CD4-positive, alpha-beta T cell treated with Interleukin-6 for 4 hours (primary cell): ENCODE results near the gene PCDH15.

ENCODE experiments used
- DNase-seq: peaks from one replicate; pipeline ENCODE4 v3.0.0-alpha.2; 2020; ENCODE audit warnings: mixed read lengths

PCDH15 gene

GRCh38 chr10:54108961-54109360 is 692.1 kb downstream of the PCDH15 start:
- DNase-seq: no peak

DNA sequence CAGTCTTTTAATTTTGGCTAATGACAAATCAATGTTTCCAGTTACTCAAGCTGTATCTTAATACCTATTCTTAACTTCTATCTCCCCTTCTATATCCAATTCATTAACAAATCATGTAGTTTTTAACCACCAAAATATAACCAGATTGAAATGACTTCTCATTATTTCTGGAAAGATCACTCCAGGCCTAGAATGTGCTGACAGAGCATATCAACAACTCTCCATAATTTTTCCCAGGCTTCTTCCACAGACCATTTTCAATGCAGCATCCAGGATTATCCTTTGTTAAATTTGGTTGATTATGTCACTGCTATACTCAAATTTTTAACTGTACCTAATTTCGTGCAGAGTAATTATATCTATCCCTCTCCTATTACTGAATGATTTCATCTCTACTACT is 704.1 kb downstream of the PCDH15 start:
- no peak for DNase-seq

DNA sequence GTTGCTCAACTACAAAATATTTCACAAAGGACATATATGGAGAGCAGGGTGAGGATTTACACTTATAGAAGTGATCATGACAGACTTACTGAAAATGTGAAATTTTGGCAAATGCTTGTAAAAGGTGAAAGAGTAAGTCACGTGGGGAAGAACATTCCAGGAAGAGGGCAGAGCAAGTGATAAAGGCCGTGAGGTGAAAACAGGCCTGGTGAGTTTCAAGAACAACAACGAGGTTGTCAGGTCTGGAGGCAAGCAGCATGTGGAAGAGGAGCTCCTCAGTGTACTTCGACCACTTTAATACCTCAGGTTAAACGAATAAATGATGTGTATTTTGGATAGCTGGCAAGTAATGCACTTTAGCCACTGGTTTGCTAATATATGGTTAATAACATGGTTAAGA is 706.7 kb downstream of the PCDH15 start:
- DNase-seq: no peak

GRCh38 chr10:54091237-54091636 is 709.8 kb downstream of the PCDH15 start:
- no peak for DNase-seq

DNA sequence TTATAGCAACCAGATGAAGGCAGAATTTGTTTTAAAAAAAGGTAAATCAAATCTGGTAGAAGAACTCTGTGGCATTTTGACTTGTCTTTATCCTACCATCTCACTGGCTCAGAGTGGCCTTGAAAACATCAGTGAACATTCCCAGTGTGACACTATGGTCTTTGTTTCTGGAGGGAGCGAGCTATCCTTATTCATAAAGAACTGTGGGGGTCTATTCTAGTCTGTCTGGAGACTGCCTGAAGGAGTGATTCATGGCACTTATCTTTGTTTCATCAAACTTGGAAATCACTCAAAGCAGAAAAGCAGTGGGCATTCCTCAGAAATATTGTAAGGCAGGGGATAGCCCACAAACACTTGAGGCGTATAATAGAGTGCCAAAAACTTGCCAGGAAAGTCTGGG is 719.1 kb downstream of the PCDH15 start:
- no peak for DNase-seq

- DNase-seq: no peak
These were observed 733.7 kb downstream of the PCDH15 start for GRCh38 chr10:54067361-54067760.

GRCh38 chr10:54066646-54067045 is 734.4 kb downstream of the PCDH15 start:
- DNase-seq: no peak

DNA sequence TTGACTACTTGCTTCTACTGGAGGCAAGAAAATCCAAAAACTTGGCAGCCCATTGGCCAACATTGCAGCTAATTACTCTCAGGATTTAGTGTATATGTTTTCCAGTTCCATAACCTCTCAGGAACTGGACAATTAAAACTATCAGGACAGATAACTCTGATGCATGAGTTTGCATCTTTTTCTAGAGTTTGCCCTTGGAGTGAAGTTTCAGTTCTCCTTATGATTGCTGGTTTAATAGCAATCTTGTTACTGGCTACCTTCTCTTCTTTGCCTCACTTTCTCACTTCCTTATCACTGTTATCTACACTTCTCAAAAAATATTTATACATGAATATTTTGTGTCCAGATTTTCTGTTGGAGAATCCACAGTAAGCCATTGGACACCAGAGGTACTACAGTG is 735.9 kb downstream of the PCDH15 start:
- no peak for DNase-seq

GRCh38 chr10:54064215-54064614 is 736.8 kb downstream of the PCDH15 start:
- no peak for DNase-seq

GRCh38 chr10:54063514-54063913 is 737.5 kb downstream of the PCDH15 start:
- no peak for DNase-seq

GRCh38 chr10:54060572-54060971 is 740.5 kb downstream of the PCDH15 start:
- DNase-seq: no peak

GRCh38 chr10:54057357-54057756 is 743.7 kb downstream of the PCDH15 start:
- DNase-seq: no peak

GRCh38 chr10:54026340-54026739 is 774.7 kb downstream of the PCDH15 start:
- no peak for DNase-seq

GRCh38 chr10:54011117-54011516 is 789.9 kb downstream of the PCDH15 start:
- no peak for DNase-seq

GRCh38 chr10:54010337-54010933 is 790.6 kb downstream of the PCDH15 start:
- DNase-seq: no peak

DNA sequence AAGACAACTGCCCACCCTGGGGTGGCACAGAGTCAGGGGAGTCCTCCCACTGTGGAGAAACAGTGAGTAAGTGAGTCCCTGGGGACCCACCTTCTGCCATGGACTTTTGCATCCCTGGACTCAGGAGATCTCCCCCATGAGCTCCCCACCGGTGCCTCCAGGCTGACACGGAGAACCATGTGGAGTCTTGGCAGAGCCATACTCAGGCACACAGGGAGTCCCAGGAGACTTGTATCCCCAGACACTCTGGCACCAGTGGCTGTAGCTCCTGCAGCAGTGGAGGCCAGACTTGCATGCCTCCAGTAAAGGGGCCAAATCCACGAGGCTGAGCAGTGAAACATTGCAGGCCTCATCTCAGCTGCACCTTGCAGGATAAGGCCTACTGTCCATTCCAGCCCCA is 791.4 kb downstream of the PCDH15 start:
- no peak for DNase-seq

DNA sequence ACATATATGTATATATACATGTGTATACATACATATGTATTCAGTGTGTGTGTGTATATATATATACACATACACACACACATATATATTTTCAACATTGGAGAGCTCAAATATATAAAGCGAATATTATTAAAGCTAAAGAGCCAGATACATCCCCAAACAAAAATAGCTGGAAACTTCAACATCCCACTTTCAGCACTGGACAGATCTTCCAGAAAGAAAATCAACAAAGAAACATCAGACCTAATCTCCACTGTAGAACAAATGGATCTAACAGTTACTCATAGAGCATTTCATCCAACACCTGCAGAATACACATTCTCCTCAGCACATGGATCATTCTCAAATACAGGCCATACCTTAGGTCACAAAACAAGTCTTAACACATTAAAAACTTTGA is 799.0 kb downstream of the PCDH15 start:
- no peak for DNase-seq

- no peak for DNase-seq
These were observed 803.1 kb downstream of the PCDH15 start for GRCh38 chr10:53997953-53998352.

DNA sequence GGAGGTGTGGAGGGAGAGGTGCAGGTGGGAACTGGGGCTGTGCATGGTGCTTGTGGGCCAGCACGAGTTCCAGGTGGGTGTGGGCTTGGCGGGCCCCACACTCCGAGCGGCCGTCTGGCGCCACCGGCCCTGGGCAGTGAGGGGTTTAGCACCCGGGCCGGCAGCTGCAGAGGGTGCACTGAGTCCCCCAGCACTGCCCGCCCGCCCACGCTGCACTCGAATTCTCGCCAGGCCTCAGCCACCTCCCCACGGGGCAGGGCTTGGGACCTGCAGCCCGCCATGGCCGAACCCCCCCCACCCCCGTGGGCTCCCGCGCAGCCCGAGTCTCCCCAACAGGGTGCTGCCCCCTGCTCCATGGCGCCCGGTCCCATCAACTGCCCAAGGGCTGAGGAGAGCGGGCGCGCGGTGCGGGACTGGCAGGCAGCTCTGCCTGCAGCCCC is 810.2 kb downstream of the PCDH15 start:
- no peak for DNase-seq

- no peak for DNase-seq
These were observed 817.6 kb downstream of the PCDH15 start for GRCh38 chr10:53983431-53983830.

DNA sequence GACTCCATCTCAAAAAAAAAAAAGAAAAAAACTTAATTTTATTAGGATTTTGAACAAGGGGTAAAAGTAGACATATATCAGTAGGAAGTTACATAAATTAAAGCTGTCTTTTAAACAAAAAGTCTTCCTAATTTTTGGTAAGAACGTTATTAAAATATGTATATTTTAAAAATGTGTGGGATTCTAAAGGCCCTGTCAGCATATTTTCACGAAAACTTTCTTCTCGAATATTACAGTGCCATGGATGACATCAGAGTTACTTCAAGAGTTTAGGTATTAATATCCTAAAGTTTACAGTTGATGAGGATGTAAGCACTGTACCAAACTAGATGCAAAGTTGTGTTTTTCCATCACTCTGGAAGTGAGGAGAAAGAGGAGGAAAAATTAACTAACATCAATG is 820.8 kb downstream of the PCDH15 start:
- no peak for DNase-seq

DNA sequence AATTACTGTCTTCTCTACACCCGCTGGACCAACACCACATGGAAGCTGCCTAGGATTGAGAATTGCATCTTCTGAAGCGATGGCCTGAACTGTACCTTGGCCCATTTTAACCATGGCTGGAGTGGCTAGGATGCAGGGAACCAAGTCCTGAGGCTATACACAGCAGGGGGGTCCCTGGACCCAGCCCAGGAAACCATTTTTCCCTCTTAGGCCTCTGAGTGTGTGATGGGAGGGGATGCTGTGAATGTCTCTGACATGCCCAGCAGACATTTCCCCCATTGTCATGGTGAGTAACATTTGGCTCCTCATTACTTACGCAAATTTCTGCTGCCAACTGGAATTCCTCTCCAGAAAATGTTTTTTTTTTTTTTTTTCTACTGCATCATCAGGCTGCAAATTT is 822.7 kb downstream of the PCDH15 start:
- no peak for DNase-seq

DNA sequence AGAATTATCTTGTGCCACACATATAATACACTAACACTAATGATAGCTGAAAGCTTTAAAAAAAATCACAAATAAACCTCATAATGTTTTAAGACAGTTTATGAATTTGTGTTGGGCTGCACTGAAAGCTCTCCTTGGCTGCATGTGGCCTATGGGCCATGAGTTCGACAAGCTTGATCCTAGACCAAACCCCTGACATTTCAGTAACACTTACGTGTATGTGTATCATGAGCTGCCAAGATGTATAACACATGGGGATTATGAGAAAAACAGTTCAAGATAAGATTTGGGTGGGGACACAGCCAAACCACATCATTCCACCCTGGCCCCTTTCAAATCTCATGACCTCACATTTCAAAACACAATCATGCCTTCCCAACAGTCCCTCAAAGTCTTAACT is 823.8 kb downstream of the PCDH15 start:
- DNase-seq: no peak

DNA sequence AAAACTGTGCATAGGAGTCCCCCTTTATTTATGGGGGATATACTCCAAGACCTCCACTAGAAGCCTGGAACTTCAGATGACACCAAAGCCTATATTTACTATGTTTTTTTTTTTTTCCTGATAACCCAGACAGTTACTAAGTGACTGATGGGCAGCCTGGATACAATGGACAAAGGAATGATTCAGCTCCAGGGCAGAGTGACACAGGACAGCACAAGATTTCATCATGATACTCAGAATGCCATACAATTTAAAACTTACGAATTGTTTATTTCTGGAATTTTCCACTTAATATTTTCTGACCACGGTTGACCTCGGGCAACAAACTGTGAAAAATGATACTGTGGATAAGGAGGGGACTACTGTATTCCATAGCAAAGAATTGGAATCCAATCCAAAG is 843.6 kb downstream of the PCDH15 start:
- no peak for DNase-seq

GRCh38 chr10:53955091-53955490 is 845.9 kb downstream of the PCDH15 start:
- no peak for DNase-seq
